Measurements from ENCODE around the gene FMR1NB.

- TF ChIP-seq TERF1 (CRISPR knock-in tag; IDR thresholded peaks at IDR 0.05) = no peak
- TF ChIP-seq TAF1 (CRISPR knock-in tag; IDR thresholded peaks at IDR 0.05) = no peak
- TF ChIP-seq ZFP36 (IDR thresholded peaks at IDR 0.05; ENCODE audit: borderline replicate concordance, low read depth, low read length, partially characterized antibody) = no peak
- no peak for TF ChIP-seq ASH2L (IDR thresholded peaks at IDR 0.05; ENCODE audit: insufficient read length, low read depth, low read length)
- no peak for TF ChIP-seq BHLHE40 (IDR thresholded peaks at IDR 0.05; ENCODE audit: low read length)
- no peak for TF ChIP-seq ZNF678 (CRISPR knock-in tag; IDR thresholded peaks at IDR 0.05)
Observed at GRCh38 chrX:147960722-147961121, 20.4 kb upstream of the FMR1NB start.
